Hindlimb muscle (tissue), 1 donor: ENCODE results near the gene RHEBL1. TPM values are rescaled to one million over a fixed set of nuclear protein-coding genes. Genes with fewer than 3 reads are reported as not detected.

Experiments
- DNase-seq: peaks from one replicate; pipeline ENCODE4 v3.0.0-alpha.2; 2013
- polyA plus RNA-seq: library from polyadenylated mRNA; unstranded; fragments of 120-200 nt; gene quantifications from one replicate; pipeline ENCODE4 v1.2.1, GENCODE V29; 2013; ENCODE audit not compliant: insufficient read length

RHEBL1 gene
- polyA plus RNA-seq, 1 donor, result 2.2 TPM

DNA sequence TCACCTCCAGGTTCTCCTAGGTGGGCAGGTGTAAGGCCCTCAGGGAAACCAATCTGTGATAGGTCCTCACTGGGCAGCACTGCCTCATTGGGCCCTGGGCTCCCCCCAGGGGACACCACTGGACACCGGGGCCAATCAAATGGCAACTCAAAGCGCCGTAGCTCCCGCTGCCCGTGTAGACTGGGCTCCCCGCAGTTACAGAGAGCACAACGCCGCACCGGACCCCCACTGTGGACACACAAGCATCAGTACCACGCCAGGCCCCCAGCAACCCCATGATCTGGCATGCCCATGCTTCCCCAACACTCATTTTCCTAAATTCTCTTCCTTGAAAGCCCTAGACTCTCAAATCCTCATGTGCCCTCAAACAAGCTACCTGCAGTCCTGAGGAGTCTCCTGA, 15.3 kb downstream of the RHEBL1 start:
- no peak for DNase-seq

DNA sequence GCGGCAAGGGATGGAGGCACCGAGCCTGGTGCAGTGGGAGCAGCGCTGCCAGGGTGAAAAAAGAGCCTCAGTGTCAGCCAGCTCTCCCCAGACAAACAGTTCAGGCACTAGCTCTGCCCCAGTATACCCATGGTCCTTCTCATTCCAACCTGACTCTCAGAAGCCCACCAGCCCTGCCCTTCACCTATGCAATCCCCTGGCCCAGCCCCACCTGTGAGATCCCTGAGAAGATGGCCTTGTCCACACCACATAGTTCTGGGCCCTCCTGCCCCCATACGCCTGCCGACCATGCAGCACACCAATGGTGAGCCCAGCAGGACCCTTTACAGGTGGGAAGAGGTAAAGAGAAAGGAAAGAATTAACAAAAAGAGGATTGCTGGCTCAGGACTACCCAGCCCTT, 15.7 kb downstream of the RHEBL1 start:
- no peak for DNase-seq

DNA sequence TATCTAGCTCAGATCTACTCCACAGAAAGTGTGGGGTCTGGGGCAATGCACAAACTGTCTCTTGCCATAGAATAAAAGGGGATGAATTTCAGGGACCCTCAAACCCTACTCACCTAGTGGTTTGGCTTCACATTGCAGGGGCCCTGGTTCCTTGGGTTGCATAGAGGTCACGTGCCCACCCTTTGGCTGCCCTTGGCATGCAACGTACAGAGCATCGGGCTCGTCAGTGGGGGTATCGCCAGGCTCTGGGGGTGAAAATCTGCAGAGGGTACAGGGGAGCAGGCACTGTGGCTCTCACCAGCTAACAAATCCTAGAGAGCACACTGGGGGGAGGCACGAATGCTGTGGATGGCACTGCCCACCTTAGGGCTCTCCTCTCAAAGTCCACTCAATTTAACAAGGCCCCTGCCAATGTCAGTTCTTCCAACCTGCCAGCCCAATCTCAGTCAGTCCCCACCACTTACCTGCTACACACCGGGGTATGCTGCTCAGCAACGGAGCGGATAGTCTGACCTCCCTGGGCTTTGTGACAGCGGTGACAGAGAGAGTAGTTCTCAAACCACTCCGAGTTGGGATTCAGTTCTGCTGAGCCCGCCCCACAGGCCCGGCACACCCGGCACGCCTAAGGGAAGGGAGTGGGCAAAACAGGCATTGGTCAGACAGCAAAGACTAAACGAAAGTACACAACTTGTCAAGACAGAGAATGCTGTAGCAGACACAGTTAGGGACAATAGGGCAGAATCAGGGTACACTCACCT, 17.1 kb downstream of the RHEBL1 start:
- no peak for DNase-seq

DNA sequence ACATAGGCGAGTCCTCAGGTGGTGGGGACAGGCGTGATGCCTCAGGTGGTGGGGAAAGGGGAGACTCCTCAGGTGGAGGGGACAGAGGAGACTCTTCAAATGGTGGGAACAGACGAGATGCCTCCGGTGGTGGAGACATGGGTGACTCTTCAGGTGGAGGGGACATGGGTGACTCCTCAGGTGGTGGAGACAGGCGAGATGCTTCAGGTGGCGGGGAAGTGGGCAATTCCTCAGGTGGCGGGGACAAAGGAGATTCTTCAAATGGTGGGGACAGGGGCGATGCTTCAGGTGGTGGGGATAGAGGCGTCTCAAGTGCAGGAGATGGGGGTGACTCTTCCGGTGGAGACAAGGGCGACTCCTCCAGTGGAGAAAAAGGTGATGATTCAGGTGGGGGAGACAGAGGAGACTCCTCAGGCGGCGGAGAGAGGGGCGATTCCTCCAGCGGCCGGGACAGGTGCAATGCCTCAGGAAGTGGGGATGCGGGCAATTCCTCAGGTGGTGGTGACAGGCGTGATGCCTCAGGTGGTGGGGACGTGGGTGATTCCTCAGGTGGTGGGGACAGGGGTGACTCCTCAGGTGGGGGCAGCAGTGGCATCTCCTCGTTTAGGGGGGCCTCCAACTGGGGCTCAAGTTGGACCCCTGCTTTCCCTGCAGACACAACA, 17.9 kb downstream of the RHEBL1 start:
- DNase-seq, result no peak

DNA sequence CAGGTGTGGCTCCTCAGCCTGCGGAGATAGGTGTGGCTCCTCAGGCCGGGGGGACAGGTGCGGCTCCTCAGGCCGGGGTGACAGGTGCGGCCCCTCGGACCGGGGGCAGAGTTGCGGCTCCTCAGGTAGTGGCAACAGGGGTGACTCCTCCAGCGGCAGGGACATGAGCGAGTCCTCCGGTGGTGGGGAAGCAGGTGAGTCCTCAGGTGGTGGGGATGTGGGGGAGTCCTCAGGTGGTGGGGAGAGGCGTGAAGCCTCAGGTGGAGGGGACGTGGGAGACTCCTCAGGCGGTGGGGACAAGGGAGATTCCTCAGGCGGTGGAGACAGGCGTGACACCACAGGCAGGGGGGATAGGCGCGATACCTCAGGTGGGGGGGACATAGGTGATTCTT, 18.4 kb downstream of the RHEBL1 start:
- no peak for DNase-seq

DNA sequence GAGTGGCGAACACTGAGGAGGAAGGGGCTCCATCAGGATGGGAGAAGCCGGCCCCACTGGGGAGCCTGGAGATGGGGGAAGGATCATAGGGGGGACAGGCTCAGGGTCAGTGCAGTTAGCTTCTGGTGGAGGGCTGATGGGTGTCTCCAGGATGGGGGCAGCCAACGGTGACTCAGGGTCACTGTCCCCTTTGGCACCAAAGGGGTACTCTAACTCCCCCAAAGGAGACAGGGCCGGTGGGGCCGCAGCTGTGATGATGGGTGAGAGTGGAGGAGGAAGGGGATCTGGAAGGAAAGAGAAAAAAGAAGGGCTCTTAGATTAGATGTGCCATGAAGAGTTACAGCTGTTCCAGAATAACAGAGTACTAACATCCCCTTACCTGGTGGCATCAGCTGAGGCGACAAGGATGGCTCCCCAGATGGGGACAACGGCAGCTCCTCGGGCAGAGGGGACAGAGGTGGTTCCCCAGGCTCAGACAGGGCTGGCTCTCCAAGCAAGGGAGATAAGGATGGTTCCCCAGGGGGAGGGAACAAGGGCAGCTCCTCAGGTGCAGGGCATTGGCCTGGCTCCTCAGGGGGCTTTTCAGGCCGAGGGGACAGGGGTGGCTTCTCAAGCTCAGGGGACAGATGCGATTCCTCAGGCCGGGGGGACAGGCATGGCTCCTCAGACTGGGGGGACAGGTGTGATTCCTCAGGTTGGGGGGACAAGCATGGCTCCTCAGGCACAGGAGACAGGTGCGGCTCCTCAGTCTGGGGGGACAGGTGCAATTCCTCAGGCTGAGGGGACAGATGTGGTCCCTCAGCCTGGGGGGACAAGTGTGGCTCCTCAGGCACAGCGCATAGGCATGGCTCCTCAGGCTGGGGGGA, 19.0 kb downstream of the RHEBL1 start:
- no peak for DNase-seq

DNA sequence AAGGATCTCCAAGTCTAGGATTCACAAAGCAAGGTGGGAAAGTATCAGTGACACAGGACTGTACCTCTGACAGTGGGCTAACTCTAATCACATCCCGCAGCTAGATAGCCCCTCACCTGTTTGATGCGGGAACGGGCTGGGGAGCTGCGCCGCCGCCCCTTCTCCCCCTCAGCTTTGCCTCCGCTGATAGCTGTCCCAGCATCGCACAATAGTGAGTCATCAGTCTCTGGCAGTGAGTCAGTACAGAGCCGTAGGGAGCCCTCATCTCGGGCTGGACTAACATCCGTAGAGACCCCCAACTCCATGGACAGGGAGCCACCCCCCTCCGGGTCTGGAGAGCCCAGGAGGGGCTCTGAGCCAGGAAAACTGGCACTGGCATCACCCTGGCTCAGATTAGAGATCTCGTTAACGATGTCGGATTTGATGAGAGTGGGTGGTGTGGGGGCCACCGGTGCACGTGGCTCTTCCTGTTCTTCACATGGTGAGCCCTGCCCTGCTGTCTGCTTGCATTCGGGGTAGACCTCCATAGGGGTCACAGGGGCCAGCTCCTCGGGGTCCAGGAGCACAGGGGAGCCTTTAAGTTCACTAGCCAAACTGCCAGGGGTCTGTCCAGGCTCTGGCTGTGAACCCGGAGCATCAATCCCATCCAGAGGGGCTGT, 20.1 kb downstream of the RHEBL1 start:
- DNase-seq, result no peak

DNA sequence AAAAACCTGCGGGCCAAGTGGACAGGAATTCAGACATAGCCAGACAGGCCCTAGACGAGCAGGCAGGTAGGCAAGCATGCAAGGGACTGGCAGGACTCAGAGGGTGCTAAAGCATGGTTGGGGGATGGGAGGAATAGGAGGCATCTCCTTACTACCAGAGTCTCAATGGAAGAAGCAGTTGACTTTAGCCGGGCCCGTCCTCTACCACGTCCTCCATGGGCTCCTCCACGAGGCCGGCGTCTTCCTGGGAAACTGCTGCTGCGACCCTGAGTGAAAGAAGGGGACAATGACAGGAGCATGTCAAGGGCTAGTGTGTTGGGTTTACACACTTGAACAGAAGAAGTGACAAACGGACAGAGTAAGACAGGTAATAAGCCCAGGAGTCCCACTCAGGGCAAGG, 20.8 kb downstream of the RHEBL1 start:
- DNase-seq, result no peak

DNA sequence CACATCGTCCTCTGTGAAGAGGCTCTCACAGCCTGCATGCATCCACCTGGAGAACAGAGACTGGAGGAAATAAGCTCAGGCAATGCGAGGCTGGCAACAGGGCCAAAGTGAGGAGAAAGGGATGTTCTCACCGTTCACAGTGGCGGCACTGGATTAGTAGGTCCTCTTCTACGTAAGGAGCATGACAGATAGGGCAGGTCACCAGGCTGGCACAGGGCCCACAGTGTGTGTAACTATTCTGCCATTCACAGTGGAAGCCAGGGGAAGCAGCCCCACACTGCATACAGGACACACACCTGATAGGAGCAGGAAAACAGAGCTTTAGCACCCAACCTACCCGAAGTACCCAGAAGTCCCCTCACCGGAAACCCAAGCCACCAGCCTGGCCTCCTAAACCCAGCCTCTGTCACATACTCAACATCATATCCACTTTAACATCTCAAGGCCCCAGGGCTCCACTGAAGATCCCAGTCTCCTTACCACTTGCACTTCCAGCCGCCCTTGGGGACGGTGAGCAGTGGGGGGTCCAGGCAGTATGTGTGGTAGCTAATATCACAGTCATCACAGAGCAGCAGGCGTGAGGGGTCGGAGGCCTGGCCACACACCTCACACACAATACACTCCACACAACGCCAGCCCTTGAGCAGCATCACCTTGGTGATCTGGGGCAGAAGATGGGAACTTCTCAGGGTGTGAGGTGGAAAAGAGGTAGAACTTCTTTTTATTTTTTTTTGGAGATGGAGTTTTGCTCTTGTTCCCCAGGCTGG, 23.5 kb downstream of the RHEBL1 start:
- no peak for DNase-seq

DNA sequence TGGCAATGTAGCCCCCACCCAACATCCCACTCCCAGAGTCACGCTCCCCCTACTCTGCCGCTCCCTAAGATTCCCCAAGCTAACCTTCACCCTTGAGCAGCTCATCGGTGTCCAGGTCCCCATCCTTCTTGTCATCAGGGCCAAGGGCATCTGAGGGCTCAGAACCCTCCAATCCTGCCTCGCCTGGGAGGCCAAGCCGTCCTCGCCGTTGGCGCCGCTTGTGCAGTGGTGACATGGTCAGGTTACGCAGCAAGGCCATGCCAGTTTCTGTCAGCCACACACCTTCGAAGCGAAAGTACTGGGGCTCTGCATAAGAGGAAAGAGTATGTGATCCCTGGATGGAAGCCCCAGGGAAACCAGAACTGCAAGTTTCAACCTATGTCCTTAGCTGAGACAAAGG, 25.1 kb downstream of the RHEBL1 start:
- DNase-seq, result no peak

DNA sequence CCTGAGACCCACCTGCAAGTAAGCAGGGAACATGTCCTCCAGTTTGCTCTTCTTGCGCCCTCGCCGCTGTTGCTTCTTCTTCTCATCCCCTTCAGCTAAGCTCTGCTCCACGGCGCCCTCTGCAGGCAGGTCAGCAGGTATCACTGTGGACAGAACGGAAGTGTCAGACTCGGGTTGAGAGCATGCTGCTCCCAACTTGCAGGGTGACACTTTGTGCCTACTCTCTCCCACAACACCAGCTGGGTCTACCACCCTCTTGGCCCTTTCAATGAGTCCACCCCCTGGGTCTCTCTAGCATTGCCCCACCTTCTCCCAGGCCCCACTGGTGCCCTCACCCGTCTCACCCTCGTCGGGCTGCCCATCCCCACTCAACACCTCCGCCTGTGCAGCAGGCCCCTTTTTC, 25.9 kb downstream of the RHEBL1 start:
- DNase-seq, result no peak

DNA sequence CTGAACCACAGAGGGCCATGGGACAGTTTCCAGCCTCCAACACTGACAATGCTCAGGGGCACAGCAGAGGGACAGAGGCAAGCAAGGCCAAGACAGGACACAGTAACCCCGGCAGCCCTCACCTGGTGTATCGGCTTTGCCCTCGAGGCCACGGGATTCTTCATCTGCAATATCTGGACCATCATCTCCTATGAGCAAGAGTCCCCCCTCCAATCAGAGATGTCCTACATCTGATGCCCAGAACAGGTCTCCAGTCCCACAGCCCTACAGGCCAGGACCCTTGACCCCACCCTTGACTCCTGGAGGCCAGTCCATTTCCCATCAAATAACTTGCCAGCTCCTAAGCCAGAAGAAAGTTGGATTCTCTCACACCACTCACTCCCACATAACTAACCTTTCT, 26.5 kb downstream of the RHEBL1 start:
- DNase-seq, result no peak

DNA sequence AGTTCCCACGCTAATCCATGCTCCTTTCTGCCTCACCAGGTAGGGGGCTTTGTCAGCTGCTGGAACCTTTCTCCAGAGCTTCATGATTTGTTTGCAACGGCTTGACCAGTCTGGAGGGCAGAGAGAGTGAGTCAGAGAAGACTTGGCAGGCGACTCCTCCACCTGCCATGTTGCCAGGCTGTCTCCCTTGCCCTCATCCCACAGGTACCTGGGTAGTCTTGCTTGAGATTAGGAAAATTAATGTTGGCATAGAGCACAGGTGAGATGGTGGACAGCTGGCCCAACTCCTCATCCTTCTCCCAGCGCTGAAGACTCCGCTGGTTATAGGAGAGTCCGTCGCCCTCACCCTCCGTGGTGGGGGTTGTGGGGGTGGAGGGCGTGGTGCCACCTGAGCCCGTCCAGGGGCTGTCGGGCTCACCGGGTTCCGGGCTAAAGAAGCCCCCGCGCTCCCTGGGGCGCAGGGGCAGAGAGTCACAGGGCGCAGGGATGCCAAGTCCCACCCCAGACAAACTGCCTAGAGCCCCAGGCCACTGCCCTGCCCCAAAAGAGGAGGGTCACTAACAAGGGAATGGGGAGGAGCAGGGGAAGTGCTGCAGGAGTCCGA, 27.8 kb downstream of the RHEBL1 start:
- DNase-seq, result no peak

DNA sequence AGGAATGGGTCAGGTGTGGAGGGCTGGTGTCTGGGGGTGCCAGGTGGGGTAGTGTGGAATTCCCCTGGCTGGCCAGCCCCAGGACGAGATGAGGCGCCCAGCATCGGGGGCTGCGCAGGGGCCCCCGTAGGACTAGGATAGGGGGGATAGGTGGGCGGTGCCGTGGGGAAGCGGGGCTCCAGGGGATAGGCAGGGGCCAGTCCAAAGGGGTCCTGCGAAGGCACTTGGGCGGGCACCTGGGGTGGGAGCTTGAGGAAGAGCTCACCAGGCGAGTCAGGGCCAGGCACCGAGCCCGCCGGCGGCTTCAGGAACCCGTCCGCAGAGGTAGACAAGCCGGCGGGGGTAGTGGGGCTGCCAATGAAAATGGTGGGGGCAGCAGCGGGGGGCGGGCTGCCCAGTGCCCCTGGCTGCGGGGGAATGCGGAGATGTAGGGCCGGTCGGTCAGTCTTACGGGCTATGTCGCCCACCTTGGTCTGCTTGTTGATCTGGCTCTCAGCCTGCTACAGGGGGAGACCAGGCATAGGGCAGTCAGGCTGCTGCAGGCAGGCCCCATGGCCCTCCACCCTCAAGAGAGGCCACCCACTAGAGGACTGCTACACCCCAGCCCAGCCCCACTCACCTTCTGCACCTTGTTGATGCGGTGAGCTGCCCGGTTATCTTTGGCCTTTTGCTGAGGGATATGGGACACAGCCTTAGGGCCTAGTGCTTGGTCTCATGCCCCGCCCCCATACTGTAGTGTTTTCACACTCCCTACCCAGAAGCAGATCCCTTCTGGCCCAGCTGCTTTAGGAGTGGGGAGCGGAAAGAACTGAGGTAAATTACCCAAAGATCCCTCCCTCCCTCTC, 28.5 kb downstream of the RHEBL1 start:
- DNase-seq, result no peak

DNA sequence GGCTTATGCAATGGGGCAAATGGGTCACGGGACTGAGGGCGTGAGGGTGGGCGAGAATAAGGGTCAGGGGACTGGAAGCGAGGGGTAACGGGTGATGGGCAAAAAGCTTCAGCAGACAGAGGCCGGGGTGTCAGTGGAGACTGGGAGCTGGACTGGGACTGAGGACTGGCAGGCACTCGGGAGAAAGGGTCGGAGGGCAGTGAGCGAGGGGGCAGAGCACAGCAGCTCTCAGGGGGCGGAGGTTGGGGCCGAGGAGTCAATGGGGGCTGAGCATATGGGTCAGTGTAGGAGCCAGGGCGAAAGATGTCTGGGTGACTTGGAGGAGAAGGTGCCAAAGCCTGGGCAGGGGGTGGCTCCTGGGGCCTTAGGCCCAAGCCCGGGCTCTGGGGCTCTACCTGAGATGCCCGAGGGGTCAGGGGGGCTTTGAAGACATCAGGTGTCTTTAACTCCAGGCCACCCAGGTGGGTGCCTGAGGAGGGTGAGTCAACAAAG, 29.4 kb downstream of the RHEBL1 start:
- DNase-seq, result no peak

DNA sequence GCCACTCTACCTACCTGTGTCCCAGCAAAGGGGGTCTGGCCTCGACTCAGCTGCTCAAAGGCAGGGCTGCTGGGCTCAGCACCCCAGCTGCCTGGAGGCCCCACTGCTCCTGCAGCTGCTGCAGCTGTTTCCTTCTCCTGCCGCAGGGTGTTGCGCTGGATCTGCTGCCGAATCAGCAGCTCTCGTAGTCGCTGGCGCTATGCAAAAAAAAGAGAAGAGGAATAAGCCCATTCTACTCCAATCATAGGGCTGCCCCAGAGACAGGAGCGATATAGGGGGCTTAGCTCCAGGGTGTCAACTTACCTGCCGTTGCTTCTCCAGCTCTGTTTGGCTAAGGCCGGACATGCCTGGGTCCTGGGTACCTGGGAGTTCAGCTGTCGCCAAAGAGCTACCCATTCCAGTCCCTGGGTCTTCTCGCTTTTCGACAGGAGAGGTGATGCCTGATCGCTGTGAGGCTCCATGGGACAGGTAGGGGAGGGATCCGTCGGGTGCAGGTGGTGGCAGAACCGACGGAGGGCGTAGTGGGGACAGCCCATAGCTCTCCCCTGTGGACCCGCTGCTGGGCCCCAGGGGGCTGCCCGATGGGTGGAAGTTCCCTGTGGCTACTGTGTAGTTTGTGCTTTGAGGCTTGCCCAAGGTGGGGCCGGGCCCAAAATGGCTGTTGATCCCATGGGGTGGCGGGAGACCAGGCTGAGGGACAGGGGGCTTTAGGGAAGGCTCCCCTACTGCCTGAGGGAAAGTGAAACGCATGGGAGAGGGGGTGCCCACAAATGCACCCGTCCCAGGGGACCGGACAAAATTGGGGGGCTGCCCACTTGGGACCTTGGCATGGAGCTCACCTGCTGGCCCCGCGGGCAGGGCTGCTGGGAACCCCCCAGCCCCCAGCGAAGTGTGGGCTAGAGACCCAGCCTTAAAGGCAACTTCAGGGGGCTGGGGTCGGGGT, 30.1 kb downstream of the RHEBL1 start:
- no peak for DNase-seq

DNA sequence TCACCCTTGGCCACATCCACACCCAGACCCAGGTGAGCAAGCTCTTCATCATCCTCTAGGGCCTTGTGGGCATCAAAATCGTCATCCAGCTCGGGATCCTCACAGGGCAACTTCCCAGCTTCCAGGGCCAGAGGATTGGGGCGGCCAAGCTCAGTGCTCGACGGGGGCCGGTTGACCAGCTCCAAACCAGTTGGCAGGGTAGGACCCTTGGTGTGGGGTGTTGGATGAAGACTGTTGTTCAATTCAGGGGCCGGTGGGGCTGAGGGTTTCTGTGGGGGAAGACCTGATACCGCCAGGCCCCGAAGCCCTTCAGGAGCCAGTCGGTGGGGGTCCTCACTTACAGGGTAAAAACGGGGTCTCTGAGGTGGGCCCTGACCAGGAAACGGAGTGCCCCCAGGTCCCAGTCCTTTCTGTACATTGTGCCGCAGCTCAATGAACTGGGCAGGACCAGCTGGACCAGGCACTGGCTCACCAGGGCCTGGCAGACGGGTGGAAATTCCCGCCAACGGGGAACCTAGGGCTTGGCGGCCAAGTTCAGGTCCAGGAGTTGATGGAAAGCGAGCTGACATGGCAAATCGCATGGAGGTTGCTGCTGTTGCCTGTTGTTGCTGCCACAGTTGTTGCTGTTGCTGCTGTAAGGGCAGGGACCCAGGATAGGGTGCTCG, 31.4 kb downstream of the RHEBL1 start:
- no peak for DNase-seq

DNA sequence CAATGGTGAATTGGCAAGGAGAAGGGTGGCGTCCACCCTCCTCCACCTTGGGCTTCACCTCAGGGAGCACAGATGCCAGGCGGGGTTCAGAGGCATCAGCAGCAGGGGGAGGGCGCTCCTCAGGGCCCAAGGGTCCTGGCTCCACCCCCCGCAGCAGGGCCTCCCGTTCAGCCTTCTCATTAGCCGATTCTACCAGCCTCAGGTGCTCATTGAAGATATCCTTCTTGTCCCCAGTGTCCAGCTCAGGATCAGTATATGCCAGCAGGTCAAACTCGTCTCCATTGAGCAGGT, 31.9 kb downstream of the RHEBL1 start:
- DNase-seq, result no peak
